Activated T-helper 1 cell treated with anti-CD3 and anti-CD28 coated beads, Interleukin-12 subunit alpha, Interleukin-12 subunit beta, Interleukin-2, Interleukin-4 antibody, amounts not matched to agents 30 ng/mL and 10 ng/mL and 1 ng/mL, durations not matched to agents 14 hours and 24 hours and 36 hours (primary cell): ENCODE data around the gene RAPGEF2. TPM values are rescaled to one million over a fixed set of nuclear protein-coding genes. Genes with fewer than 3 reads are reported as not detected.
"Not testable (repeated sequence)": the region's sequence is repeated elsewhere in the genome, so short reads cannot be mapped to it uniquely, and the experiment has no call there.

Experiments used
- DNase-seq: peaks from one replicate; pipeline ENCODE4 v3.0.0; 2021; ENCODE audit warnings: low spot score
- H3K27ac Mint-ChIP-seq: one replicate; pipeline ENCODE4 v1.8.0; 2021; ENCODE audit warnings: mild to moderate bottlenecking, mixed read lengths
- H3K27me3 Mint-ChIP-seq: one replicate; pipeline ENCODE4 v1.8.0; 2022; ENCODE audit warnings: mild to moderate bottlenecking, moderate library complexity, mixed read lengths; ENCODE audit not compliant: insufficient read depth
- H3K36me3 Mint-ChIP-seq: one replicate; pipeline ENCODE4 v1.8.0; 2021; ENCODE audit warnings: low read depth, mixed read lengths
- H3K4me1 Mint-ChIP-seq: one replicate; pipeline ENCODE4 v1.8.0; 2021; ENCODE audit warnings: low read depth, mixed read lengths
- H3K4me3 Mint-ChIP-seq: one replicate; pipeline ENCODE4 v1.8.0; 2021; ENCODE audit warnings: mild to moderate bottlenecking, moderate library complexity, mixed read lengths
- H3K9me3 Mint-ChIP-seq: one replicate; pipeline ENCODE4 v1.8.0; 2021; ENCODE audit warnings: mixed read lengths
- intact Hi-C: fragments of 100-400 bp; cut with micrococcal nuclease; formaldehyde crosslinking; loops from one replicate; pipeline ENCODE4 v1.15.1; 2024
- total RNA-seq: library from RNA; stranded (reverse); gene quantifications from 2 replicates; pipeline ENCODE4 v1.2.3, GENCODE V29; 2022

The RAPGEF2 gene
- total RNA-seq, 1 donor from 2014 or later: 27.5 TPM

DNA sequence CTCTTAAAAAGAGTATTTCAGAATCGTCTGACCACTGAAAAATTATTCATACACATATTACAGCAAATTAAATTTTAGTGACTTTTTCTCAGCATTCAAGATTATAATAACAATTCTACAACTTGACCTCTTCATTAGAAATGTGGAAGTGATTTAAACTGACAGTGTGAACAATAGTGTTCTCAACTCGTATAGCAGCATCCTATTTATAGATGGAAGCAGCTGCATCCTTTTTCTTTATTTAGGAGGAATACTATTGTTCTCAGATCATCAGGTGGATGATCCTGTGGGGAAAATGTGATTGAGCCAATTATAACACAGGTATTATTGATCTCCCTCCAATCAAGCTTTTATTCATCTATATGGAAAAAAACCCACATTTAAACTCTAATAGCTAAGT is 56.7 kb downstream of the RAPGEF2 start:
- H3K4me1 Mint-ChIP-seq: peaks cover 9% of the 10 kb centered on the region
- intact Hi-C loops: no loop called here
- DNase-seq: no peak

DNA sequence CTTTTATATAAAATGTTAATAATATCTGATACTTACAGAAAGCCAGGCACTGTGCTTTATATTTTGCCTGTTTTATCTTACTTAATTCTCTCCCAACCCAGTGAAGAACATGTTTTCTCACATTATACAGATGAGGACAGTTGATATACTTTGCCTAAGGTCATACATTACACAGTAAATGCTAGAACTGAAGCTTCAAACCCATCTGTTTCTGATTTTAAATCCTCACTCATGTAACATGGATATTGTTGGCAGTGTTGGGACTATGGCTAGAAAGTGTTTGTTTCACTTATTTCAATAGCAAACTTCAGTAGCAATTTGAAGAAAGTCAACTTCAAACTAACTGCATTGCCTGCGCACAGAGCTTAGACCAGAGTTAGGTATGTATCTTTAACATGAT is 57.4 kb downstream of the RAPGEF2 start:
- Mint-ChIP-seq H3K4me3 (no peak overlapping the region), H3K27ac (no peak overlapping the region), H3K4me1 (peaks cover 7% of the 10 kb centered on the region), H3K9me3 (no peaks in the 10 kb centered on the region), H3K36me3 (no peaks in the 10 kb centered on the region), H3K27me3 (no peaks in the 10 kb centered on the region)
- no peak for DNase-seq
- intact Hi-C loops: no loop called here

More for the DNA sequence above, 56.7 kb downstream of the RAPGEF2 start:
- H3K36me3 Mint-ChIP-seq: no peaks in the 10 kb centered on the region
- H3K9me3 Mint-ChIP-seq: no peaks in the 10 kb centered on the region
- no peak overlapping the region for H3K27ac Mint-ChIP-seq
- H3K27me3 Mint-ChIP-seq: no peaks in the 10 kb centered on the region
- no peak overlapping the region for H3K4me3 Mint-ChIP-seq

DNA sequence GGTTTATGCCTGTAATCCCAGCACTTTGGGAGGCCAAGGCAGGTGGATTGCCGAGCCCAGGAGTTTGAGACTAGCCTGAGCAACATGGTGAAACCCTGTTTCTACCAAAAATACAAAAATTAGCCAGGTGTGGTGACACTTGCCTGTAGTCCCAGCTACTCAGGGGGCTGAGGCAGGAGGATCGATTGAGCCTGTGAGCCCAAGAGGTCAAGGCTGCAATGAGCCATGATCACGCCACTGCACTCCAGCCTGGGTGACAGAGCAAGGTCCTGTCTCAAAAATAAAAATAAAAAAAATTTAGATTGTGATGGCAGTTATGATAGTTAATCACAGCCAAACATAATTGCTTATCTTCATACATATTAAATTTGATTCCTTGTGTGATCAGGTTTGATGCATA is 58.6 kb downstream of the RAPGEF2 start:
- H3K4me1 Mint-ChIP-seq, H3K4me3 Mint-ChIP-seq, H3K9me3 Mint-ChIP-seq, H3K27me3 Mint-ChIP-seq, H3K36me3 Mint-ChIP-seq, H3K27ac Mint-ChIP-seq, intact Hi-C loops, DNase-seq: not testable (repeated sequence)

DNA sequence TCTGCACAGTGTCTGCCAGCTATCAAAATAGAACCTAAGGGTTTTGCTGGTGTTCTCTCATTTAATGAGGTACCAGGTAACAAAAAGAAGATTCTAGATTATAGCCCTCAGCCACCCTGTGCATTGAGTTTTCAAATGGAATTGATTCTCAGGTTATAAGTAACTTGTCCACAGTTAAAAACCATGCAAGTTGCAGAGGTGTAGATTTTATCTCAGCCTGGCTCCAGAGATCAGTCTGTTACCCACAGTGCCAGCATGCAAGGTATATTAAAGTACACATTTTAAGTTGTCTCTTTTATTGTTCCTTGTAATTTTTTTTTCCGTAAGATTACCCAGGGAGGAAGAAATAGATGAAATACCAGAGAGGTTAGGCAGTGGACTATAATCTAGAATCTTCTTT is 59.7 kb downstream of the RAPGEF2 start:
- Mint-ChIP-seq H3K27ac (no peak overlapping the region), H3K9me3 (no peaks in the 10 kb centered on the region), H3K27me3 (peaks cover 2% of the 10 kb centered on the region), H3K4me3 (no peak overlapping the region), H3K4me1 (peaks cover 15% of the 10 kb centered on the region), H3K36me3 (no peaks in the 10 kb centered on the region)
- DNase-seq: no peak
- intact Hi-C loops: no loop called here

DNA sequence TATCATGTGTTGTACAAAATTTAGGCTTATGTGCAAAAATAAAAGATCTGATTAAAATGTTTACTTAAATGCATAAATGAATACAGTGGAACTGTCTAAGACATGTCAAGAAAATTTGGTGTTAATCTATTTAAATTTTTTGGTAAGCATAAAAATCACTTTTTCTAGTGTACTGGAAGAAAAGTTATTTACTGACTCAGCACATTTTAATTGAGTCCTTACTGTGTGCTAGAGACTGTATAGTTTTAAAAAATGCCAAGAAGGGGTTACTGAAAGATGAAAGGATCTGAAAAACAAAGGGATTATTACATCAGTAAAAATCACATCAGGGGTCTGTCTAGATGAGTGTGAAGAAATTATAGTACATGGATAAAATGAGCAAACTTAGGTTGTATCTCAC is 60.6 kb downstream of the RAPGEF2 start:
- H3K27ac Mint-ChIP-seq: no peak overlapping the region
- intact Hi-C loops: no loop called here

DNA sequence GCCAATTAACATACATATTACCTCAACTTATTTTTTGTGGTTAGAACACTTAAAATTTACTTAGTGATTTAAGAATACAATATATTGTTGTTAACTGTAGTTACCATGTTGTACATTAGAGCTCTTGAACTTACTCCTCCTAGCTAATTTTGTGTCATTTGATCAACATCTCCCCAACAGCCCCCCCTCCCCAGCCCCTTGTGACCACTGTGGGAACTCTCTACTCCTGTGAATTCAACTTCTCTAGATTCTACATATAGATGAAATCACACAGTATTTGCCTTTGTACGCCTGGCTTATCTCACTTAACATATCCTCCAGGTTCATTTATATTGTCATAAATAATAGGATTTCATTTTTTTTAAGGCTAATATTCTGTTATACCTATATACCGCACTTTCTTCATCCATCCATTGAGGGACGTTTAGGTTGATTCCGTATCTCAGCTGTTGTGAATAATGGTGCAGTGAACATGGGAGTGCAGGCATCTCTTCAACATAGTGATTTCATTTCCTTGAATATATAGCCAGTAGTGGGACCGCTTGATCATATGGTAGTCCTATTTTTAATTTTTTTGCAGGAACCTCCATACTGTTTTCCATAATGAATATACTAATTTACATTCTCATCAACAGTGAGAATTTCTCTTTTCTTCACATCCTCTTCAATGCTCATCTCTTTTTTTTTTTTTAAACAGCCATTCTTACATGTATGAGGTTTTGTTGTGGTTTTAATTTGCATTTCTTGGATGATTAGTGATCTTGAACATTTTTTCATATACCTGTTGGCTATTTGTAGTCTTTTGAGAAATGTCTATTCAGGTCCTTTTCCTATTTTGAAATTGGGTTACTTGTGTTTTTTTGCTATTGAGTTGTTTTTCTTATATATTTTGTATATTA is 66.8 kb downstream of the RAPGEF2 start:
- Mint-ChIP-seq H3K27ac (no peak overlapping the region), H3K4me3 (no peak overlapping the region), H3K36me3 (no peaks in the 10 kb centered on the region), H3K27me3 (peaks cover 2% of the 10 kb centered on the region), H3K4me1 (peaks cover 40% of the 10 kb centered on the region), H3K9me3 (no peaks in the 10 kb centered on the region)
- no peak for DNase-seq
- intact Hi-C loops: no loop called here

More for the DNA sequence above, 60.6 kb downstream of the RAPGEF2 start:
- no peak for DNase-seq
- Mint-ChIP-seq H3K4me1 (peaks cover 19% of the 10 kb centered on the region), H3K27me3 (peaks cover 2% of the 10 kb centered on the region), H3K36me3 (no peaks in the 10 kb centered on the region), H3K4me3 (no peak overlapping the region), H3K9me3 (no peaks in the 10 kb centered on the region)

DNA sequence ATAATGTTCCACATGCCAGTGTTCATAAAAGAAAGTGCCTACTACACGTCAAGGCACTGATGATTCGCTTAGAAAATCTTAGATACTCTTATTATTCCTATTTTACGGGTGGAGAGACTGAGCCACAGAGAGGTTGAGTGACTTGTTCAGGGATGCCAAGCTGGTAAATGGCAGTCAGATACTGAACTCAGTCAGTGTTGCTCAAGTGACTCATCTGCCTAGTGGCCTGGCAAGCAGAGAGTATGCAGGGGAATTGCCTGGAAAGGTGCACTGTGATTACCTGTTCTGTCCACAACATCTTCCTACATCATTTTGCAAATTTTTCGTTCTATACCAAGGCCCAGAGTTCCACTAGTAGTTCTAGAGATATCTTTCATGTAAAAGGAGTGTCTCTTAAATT is 68.4 kb downstream of the RAPGEF2 start:
- DNase-seq: no peak
- no peak overlapping the region for H3K4me3 Mint-ChIP-seq
- no peak overlapping the region for H3K27ac Mint-ChIP-seq
- intact Hi-C loops: no loop called here
- peaks cover 2% of the 10 kb centered on the region for H3K27me3 Mint-ChIP-seq
- H3K9me3 Mint-ChIP-seq: no peaks in the 10 kb centered on the region
- H3K36me3 Mint-ChIP-seq: no peaks in the 10 kb centered on the region
- H3K4me1 Mint-ChIP-seq: peaks cover 50% of the 10 kb centered on the region

DNA sequence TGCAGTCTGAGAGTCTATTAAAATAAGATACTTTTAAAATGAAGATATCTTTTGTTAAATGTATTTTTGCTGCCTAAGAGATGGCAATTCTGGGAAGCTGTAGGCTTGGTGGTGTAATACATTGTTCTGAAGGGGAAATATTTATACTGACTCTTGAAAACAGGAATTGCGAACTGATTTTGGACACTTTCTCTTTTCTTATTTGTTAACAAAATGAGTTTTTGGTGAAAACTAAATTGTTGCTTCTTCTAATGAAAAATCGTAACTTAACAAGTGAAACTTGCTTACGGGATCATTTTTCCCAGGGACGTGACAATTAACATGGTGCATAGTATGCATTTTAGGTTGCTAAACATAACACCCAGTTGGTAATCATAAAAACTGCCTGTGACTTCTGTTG is 71.0 kb downstream of the RAPGEF2 start:
- H3K36me3 Mint-ChIP-seq: no peaks in the 10 kb centered on the region
- intact Hi-C loops: no loop called here
- no peak for DNase-seq
- no peak overlapping the region for H3K4me3 Mint-ChIP-seq
- H3K9me3 Mint-ChIP-seq: no peaks in the 10 kb centered on the region
- no peaks in the 10 kb centered on the region for H3K27me3 Mint-ChIP-seq
- no peak overlapping the region for H3K27ac Mint-ChIP-seq
- peaks cover 49% of the 10 kb centered on the region for H3K4me1 Mint-ChIP-seq

DNA sequence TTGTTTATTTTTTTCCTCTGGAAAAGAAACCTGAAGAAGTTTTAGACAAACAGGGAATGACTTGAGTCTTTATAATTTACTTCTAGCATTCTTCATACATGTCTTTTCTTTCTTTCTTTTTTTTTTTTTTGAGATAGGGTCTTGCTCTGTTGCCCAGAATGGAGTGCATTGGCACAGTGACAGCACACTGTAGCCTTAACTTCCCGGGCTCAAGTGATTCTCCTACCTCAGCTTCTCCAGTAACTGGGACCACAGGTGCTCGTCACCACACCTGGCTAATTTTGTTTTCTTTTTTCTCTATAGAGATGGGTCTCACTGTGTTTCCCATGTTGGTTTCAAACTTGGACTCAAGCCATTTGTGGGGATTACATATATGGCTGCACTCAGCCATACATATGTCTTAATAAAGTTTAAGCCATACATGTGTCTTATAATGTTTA is 71.8 kb downstream of the RAPGEF2 start:
- no peaks in the 10 kb centered on the region for H3K36me3 Mint-ChIP-seq
- DNase-seq: no peak
- intact Hi-C loops: loop anchor here (1.0 to 5.0 kb wide), 5 partner anchors 29 to 444 kb away; no protein-coding TSS in a partner anchor
- no peaks in the 10 kb centered on the region for H3K9me3 Mint-ChIP-seq
- H3K27ac Mint-ChIP-seq: no peak overlapping the region
- H3K4me3 Mint-ChIP-seq: no peak overlapping the region
- no peaks in the 10 kb centered on the region for H3K27me3 Mint-ChIP-seq
- H3K4me1 Mint-ChIP-seq: peaks cover 57% of the 10 kb centered on the region

DNA sequence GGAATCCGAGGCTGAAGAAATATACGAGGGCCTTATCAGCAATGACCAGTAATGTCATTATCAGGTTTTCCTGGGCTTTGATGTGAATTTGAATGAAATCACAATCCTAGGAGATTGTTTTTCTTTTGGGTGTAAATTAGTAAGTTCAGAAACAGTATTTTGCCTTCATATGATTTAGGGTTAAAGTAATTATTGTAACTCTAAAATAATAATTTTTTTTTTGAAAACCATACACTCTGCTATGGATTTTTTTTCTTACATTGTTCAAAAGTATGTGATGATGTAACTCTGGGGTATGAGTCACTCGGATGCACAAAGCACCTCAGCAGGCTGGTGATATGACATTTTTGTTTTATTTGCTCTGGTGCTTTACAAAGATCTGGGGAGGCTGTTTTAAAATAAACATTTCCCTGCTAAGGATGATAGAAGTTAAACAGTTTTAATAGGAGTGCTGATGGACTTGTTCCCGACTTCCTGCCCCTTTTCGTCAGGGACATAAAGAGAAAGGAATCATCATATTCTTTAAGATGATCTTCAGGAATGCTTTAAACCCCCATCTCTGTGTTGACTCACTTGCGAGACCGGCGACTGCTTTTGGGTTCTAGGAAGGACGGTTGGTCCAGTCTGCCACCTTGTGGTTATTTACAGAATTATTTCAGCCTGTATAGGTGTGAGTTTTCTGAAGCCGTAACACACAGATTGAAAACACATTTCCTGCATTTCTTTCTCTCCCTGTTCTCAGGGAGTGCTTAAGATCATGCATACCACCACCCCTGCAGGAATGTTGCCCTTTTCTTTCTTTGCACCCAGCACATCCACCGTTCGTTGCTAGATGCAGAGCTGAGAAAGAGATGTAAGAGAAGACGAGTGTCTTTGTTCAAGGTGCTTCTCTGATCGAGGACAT is 72.5 kb downstream of the RAPGEF2 start:
- no peak overlapping the region for H3K4me3 Mint-ChIP-seq
- no peaks in the 10 kb centered on the region for H3K36me3 Mint-ChIP-seq
- peak overlapping the region; percentile 49 for H3K27ac Mint-ChIP-seq
- DNase-seq: peak; percentile 51
- intact Hi-C loops: loop anchor here (1.0 to 5.0 kb wide), 5 partner anchors 28 to 445 kb away; no protein-coding TSS in a partner anchor
- no peaks in the 10 kb centered on the region for H3K9me3 Mint-ChIP-seq
- H3K27me3 Mint-ChIP-seq: no peaks in the 10 kb centered on the region
- H3K4me1 Mint-ChIP-seq: peaks cover 64% of the 10 kb centered on the region

DNA sequence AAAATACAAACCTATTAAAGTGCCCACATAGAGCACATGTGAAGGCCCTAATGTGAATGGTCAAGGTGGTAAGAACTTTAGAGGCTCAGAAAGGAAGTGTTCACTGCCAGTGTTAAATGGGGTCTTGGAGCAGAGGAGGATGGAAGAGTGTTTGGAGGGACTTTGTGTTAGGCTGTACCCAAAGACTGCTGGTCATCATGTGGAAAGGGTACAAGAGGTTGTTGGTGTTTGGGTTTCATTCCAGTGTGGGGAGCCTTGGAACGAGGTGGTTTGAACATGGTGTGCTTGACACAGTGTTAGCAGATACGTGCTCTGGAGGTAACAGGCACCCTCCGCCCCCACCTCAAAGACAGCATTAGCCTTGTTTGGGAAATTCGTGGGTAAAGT is 73.1 kb downstream of the RAPGEF2 start:
- H3K4me3 Mint-ChIP-seq: no peak overlapping the region
- peak overlapping the region; percentile 49 for H3K27ac Mint-ChIP-seq
- H3K4me1 Mint-ChIP-seq: peaks cover 63% of the 10 kb centered on the region
- H3K9me3 Mint-ChIP-seq: no peaks in the 10 kb centered on the region
- no peaks in the 10 kb centered on the region for H3K36me3 Mint-ChIP-seq
- H3K27me3 Mint-ChIP-seq: no peaks in the 10 kb centered on the region
- intact Hi-C loops: loop anchor here (1.0 to 5.0 kb wide), 5 partner anchors 27 to 446 kb away; no protein-coding TSS in a partner anchor
- no peak for DNase-seq

DNA sequence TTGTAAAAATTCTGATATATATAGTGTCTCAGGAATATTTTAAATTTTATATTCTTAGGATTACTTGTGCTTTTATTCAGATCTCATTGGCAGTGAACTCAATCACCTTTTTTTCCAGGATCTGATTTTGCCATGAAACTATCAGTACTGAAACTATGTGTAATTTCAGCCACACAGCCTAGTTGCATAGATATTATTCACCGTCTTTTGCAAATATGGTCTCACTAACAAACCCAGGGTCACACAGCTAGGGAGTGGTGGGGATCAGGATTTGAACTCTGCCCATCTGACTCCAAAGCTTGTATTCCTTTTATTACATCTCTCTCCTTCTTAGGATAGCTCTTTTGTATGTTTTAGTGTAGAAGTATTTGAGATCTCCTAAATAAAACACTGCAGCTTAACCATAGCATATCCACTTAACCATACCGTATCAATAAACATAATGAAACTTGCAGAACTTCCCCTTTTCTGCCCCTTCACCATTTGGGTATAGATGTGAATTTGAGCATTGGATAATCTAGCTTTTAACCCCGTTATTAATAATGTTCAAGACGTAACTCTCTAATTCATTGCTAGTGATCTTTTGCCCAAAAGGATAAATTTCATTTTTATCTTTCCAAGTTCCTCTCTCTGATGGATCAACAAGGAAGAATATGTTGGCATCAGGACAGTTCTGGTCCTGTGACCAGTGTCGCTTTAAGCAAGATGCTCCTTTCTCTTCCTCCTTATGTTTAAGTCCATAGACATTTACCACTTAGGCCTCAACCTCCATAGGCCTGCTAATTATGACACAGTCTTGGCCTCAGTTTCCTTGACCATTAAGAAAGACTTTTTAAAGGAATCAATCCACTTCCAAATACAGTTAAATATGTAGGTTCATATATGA is 74.6 kb downstream of the RAPGEF2 start:
- intact Hi-C loops: loop anchor here (5.0 kb wide), 1 partner anchor 270 kb away; no protein-coding TSS in a partner anchor
- Mint-ChIP-seq H3K4me1 (peaks cover 48% of the 10 kb centered on the region), H3K27me3 (no peaks in the 10 kb centered on the region), H3K27ac (peak overlapping the region; percentile 53), H3K9me3 (no peaks in the 10 kb centered on the region), H3K4me3 (no peak overlapping the region), H3K36me3 (no peaks in the 10 kb centered on the region)
- DNase-seq: no peak
